HG03280 (cell line): ENCODE measurements around the gene AKAP13.
"Not testable (repeated sequence)": the region's sequence is repeated elsewhere in the genome, so short reads cannot be mapped to it uniquely, and the experiment has no call there.

Experiments used
- ATAC-seq: cut with Tn5 transposase; IDR thresholded peaks from one replicate; pipeline ENCODE4 v1.9.1; 2021; ENCODE audit warnings: mild to moderate bottlenecking, moderate library complexity; ENCODE audit not compliant: unreplicated experiment

The AKAP13 gene

GRCh38 chr15:85380217-85380811 is at the start of gene AKAP13:
AKAP13 (plus strand) TSS chr15:85380603; CDS start chr15:85485721, 105,118 bp downstream.
- peak; percentile 85 for ATAC-seq

- ATAC-seq, result peak; percentile 64
These were observed 49.4 kb upstream of the AKAP13 start for GRCh38 chr15:85330901-85331588.

- no peak for ATAC-seq
These were observed 48.6 kb upstream of the AKAP13 start for GRCh38 chr15:85331655-85332285.

GRCh38 chr15:85333132-85333831 is 47.1 kb upstream of the AKAP13 start:
- ATAC-seq, result no peak

- ATAC-seq, result no peak
These were observed 46.2 kb upstream of the AKAP13 start for GRCh38 chr15:85334241-85334640.

- ATAC-seq, result no peak
These were observed 45.0 kb upstream of the AKAP13 start for GRCh38 chr15:85335193-85335942.

- no peak for ATAC-seq
These were observed 43.5 kb upstream of the AKAP13 start for GRCh38 chr15:85336880-85337279.

- ATAC-seq, result no peak
These were observed 42.9 kb upstream of the AKAP13 start for GRCh38 chr15:85337425-85338074.

- ATAC-seq, result no peak
These were observed 40.1 kb upstream of the AKAP13 start for GRCh38 chr15:85340321-85340665.

GRCh38 chr15:85340852-85341251 is 39.6 kb upstream of the AKAP13 start:
- no peak for ATAC-seq

- ATAC-seq, result not testable (repeated sequence)
These were observed 38.2 kb upstream of the AKAP13 start for GRCh38 chr15:85342163-85342562.

GRCh38 chr15:85343443-85343842 is 37.0 kb upstream of the AKAP13 start:
- ATAC-seq, result not testable (repeated sequence)

GRCh38 chr15:85344241-85344640 is 36.2 kb upstream of the AKAP13 start:
- not testable (repeated sequence) for ATAC-seq

GRCh38 chr15:85344653-85345114 is 35.7 kb upstream of the AKAP13 start:
- ATAC-seq, result not testable (repeated sequence)

GRCh38 chr15:85345196-85345918 is 35.0 kb upstream of the AKAP13 start:
- ATAC-seq, result not testable (repeated sequence)

GRCh38 chr15:85346462-85347084 is 33.8 kb upstream of the AKAP13 start:
- not testable (repeated sequence) for ATAC-seq

GRCh38 chr15:85347264-85348047 is 32.9 kb upstream of the AKAP13 start:
- not testable (repeated sequence) for ATAC-seq

- not testable (repeated sequence) for ATAC-seq
These were observed 32.2 kb upstream of the AKAP13 start for GRCh38 chr15:85348048-85348766.
